Mesenchymal stem cell (in vitro differentiated cells and primary cell): Measurements from ENCODE around the gene MVB12B.

ENCODE experiments used
- DNase-seq: peaks from one replicate; pipeline ENCODE4 v3.0.0-alpha.2; 2013
- H2AFZ ChIP-seq: one replicate; pipeline ENCODE4 v1.6.1; 2013; ENCODE audit warnings: low read depth, mild to moderate bottlenecking, control low read depth, inconsistent platforms, low read length, moderate library complexity
- H2AK5ac ChIP-seq: 2 replicates; pipeline ENCODE4 v1.6.1; 2013; ENCODE audit warnings: low read length, moderate library complexity, mild to moderate bottlenecking, inconsistent platforms; ENCODE audit not compliant: severe bottlenecking
- H2BK120ac ChIP-seq: one replicate; pipeline ENCODE4 v1.6.1; 2013; ENCODE audit warnings: low read depth, mild to moderate bottlenecking, inconsistent platforms, low read length, moderate library complexity
- H2BK12ac ChIP-seq, 2 experiments: one replicate each; pipeline ENCODE4 v1.6.1; 2013; ENCODE audit warnings: inconsistent platforms in 2 of 2, low read length in 2 of 2, mild to moderate bottlenecking in 2 of 2, moderate library complexity in 2 of 2, control low read depth in 1 of 2
- H2BK15ac ChIP-seq: one replicate; pipeline ENCODE4 v1.6.1; 2013; ENCODE audit warnings: mild to moderate bottlenecking, low read depth, inconsistent platforms; ENCODE audit not compliant: poor library complexity, severe bottlenecking
- H2BK5ac ChIP-seq: 2 replicates; pipeline ENCODE4 v1.6.1; 2013; ENCODE audit warnings: low read depth, mild to moderate bottlenecking, low read length, control low read depth, inconsistent platforms; ENCODE audit not compliant: poor library complexity, severe bottlenecking
- H3K14ac ChIP-seq, 2 experiments: one replicate each; pipeline ENCODE4 v1.6.1; 2013; ENCODE audit warnings: inconsistent platforms in 2 of 2, low read length in 2 of 2, control low read depth in 1 of 2, mild to moderate bottlenecking in 1 of 2, moderate library complexity in 1 of 2
- H3K18ac ChIP-seq, 2 experiments: one replicate each; pipeline ENCODE4 v1.6.1; 2013; ENCODE audit warnings: inconsistent platforms in 2 of 2, low read length in 2 of 2, control low read depth in 1 of 2, low read depth in 1 of 2, mild to moderate bottlenecking in 1 of 2
- H3K23ac ChIP-seq, 2 experiments: one replicate each; pipeline ENCODE4 v1.6.1; 2013; ENCODE audit warnings: inconsistent platforms in 2 of 2, low read length in 2 of 2, mild to moderate bottlenecking in 2 of 2, moderate library complexity in 2 of 2, control low read depth in 1 of 2
- H3K27ac ChIP-seq: 2 replicates; pipeline ENCODE4 v1.5.1; 2013; ENCODE audit warnings: mild to moderate bottlenecking, moderate library complexity, low read length, control low read depth, inconsistent platforms; ENCODE audit not compliant: poor library complexity, severe bottlenecking
- H3K27me3 ChIP-seq, 2 experiments: 2 replicates each; pipeline versions ENCODE4 v1.6.1 to v1.7.0; 2013; ENCODE audit warnings: low read length in 2 of 2, mild to moderate bottlenecking in 2 of 2, moderate library complexity in 2 of 2, control low read depth in 1 of 2, inconsistent platforms in 1 of 2; ENCODE audit not compliant: control insufficient read depth in 1 of 2, insufficient read depth in 1 of 2
- H3K36me3 ChIP-seq, 2 experiments: 2 replicates each; pipeline versions ENCODE4 v1.6.1 to v1.7.0; 2013; ENCODE audit warnings: low read length in 2 of 2, control low read depth in 1 of 2, inconsistent platforms in 1 of 2, low read depth in 1 of 2, mild to moderate bottlenecking in 1 of 2; ENCODE audit not compliant: insufficient read depth in 2 of 2, control insufficient read depth in 1 of 2
- H3K4ac ChIP-seq, 2 experiments: one replicate each; pipeline ENCODE4 v1.6.1; 2013; ENCODE audit warnings: inconsistent platforms in 2 of 2, low read length in 2 of 2, mild to moderate bottlenecking in 2 of 2, moderate library complexity in 2 of 2, control low read depth in 1 of 2, low read depth in 1 of 2
- H3K4me1 ChIP-seq: 2 replicates; pipeline ENCODE4 v1.6.1; 2013; ENCODE audit warnings: low read depth, low read length, control low read depth; ENCODE audit not compliant: control insufficient read depth, insufficient read depth
- H3K4me2 ChIP-seq: 2 replicates; pipeline ENCODE4 v1.6.1; 2013; ENCODE audit warnings: low read length, mild to moderate bottlenecking, inconsistent platforms; ENCODE audit not compliant: poor library complexity, severe bottlenecking
- H3K4me3 ChIP-seq, 2 experiments: 2 replicates each; pipeline versions ENCODE4 v1.5.1 to v1.7.0; 2013; ENCODE audit warnings: low read length in 2 of 2, mild to moderate bottlenecking in 2 of 2, control low read depth in 1 of 2, low read depth in 1 of 2; ENCODE audit not compliant: insufficient read depth in 1 of 2
- H3K79me1 ChIP-seq: replicated peaks from 2 replicates; pipeline ENCODE4 v1.6.1; 2013; ENCODE audit warnings: mild to moderate bottlenecking, control low read depth, low read length, inconsistent platforms; ENCODE audit not compliant: poor library complexity, severe bottlenecking
- H3K9ac ChIP-seq: 2 replicates; pipeline ENCODE4 v1.7.0; 2013; ENCODE audit warnings: mild to moderate bottlenecking, low read length, moderate library complexity
- H3K9me3 ChIP-seq: 2 replicates; pipeline ENCODE4 v1.7.0; 2013; ENCODE audit warnings: mild to moderate bottlenecking, low read length; ENCODE audit not compliant: control insufficient read depth
- H4K8ac ChIP-seq: one replicate; pipeline ENCODE4 v1.6.1; 2013; ENCODE audit warnings: inconsistent platforms, mild to moderate bottlenecking, low read length, moderate library complexity
- H4K91ac ChIP-seq: one replicate; pipeline ENCODE4 v1.6.1; 2013; ENCODE audit warnings: mild to moderate bottlenecking, low read length, inconsistent platforms
- WGBS: methylation state at CpG from one replicate; pipeline ENCODE4 v1.1.7; 2013; ENCODE audit warnings: mixed read lengths; 5-methylcytosine and 5-hydroxymethylcytosine counted together

The MVB12B gene

GRCh38 chr9:126430124-126430523 lies 103.5 kb downstream of the MVB12B start:
- DNase-seq, result no peak
- H2BK120ac ChIP-seq, result no peak overlapping the region
- no peak overlapping the region for H2BK12ac ChIP-seq
- no peak overlapping the region for H3K4ac ChIP-seq
- no peak overlapping the region for H2AFZ ChIP-seq
- no peak overlapping the region for H3K4me2 ChIP-seq
- H3K27me3 ChIP-seq, result no peaks in the 10 kb centered on the region
- no peaks in the 10 kb centered on the region for H3K4me1 ChIP-seq
- H4K91ac ChIP-seq, result no peak overlapping the region
- WGBS, result 66% methylated on average over 5 of the region's 6 CpGs
- no peak overlapping the region for H2BK5ac ChIP-seq
- no peak overlapping the region for H3K9ac ChIP-seq
- H3K27ac ChIP-seq, result no peak overlapping the region
- no peak overlapping the region for H2BK15ac ChIP-seq
- H3K14ac ChIP-seq, result no peak overlapping the region
- H3K9me3 ChIP-seq, result no peaks in the 10 kb centered on the region
- H3K36me3 ChIP-seq, result peaks cover 0 to 10% of the 10 kb centered on the region in 2 experiments
- H3K4me3 ChIP-seq, result no peak overlapping the region
- H3K18ac ChIP-seq, result no peak overlapping the region
- H3K79me1 ChIP-seq, result no peaks in the 10 kb centered on the region
- H4K8ac ChIP-seq, result no peak overlapping the region
- H3K23ac ChIP-seq, result no peak overlapping the region
- H2AK5ac ChIP-seq, result no peak overlapping the region

GRCh38 chr9:126431077-126431742 lies 104.6 kb downstream of the MVB12B start:
- Histone ChIP-seq H2AFZ (no peak overlapping the region), H4K91ac (no peak overlapping the region), H4K8ac (no peak overlapping the region), H3K9me3 (no peaks in the 10 kb centered on the region), H2BK5ac (no peak overlapping the region), H3K27me3 (no peaks in the 10 kb centered on the region), H3K4ac (no peak overlapping the region), H2BK15ac (no peak overlapping the region), H3K14ac (no peak overlapping the region), H3K4me2 (no peak overlapping the region), H3K4me1 (no peaks in the 10 kb centered on the region), H3K4me3 (no peak overlapping the region), H3K23ac (no peak overlapping the region), H3K27ac (no peak overlapping the region), H3K36me3 (peaks cover 0 to 10% of the 10 kb centered on the region in 2 experiments), H3K79me1 (no peaks in the 10 kb centered on the region), H3K9ac (no peak overlapping the region), H2BK12ac (no peak overlapping the region), H2BK120ac (no peak overlapping the region), H3K18ac (no peak overlapping the region), H2AK5ac (no peak overlapping the region)
- no peak for DNase-seq
- 92% methylated on average over 8 of the region's 11 CpGs for WGBS

- Histone ChIP-seq H3K18ac (no peak overlapping the region), H3K4ac (no peak overlapping the region), H4K91ac (no peak overlapping the region), H4K8ac (no peak overlapping the region), H2BK12ac (no peak overlapping the region), H3K4me1 (peaks cover 3% of the 10 kb centered on the region), H3K4me2 (no peak overlapping the region), H3K27ac (no peak overlapping the region), H2BK120ac (no peak overlapping the region), H3K9ac (no peak overlapping the region), H3K4me3 (no peak overlapping the region), H2AK5ac (no peak overlapping the region), H2BK5ac (no peak overlapping the region), H3K9me3 (no peaks in the 10 kb centered on the region), H3K23ac (no peak overlapping the region), H2AFZ (no peak overlapping the region), H3K14ac (no peak overlapping the region), H2BK15ac (no peak overlapping the region), H3K27me3 (no peaks in the 10 kb centered on the region), H3K79me1 (no peaks in the 10 kb centered on the region), H3K36me3 (peaks cover 0 to 10% of the 10 kb centered on the region in 2 experiments)
- DNase-seq, result no peak
- 92% methylated on average over 7 of the region's 7 CpGs for WGBS
These were observed 106.0 kb downstream of the MVB12B start for GRCh38 chr9:126432659-126433058.

GRCh38 chr9:126435105-126435504 lies 108.5 kb downstream of the MVB12B start:
- no peak overlapping the region for H2AFZ ChIP-seq
- H3K23ac ChIP-seq, result no peak overlapping the region
- no peak overlapping the region for H2BK5ac ChIP-seq
- H3K14ac ChIP-seq, result no peak overlapping the region
- H3K4ac ChIP-seq, result no peak overlapping the region
- H2BK12ac ChIP-seq, result no peak overlapping the region
- no peak overlapping the region for H3K4me3 ChIP-seq
- H3K9me3 ChIP-seq, result no peaks in the 10 kb centered on the region
- DNase-seq, result no peak
- no peak overlapping the region for H3K18ac ChIP-seq
- no peak overlapping the region for H2BK120ac ChIP-seq
- H3K79me1 ChIP-seq, result no peaks in the 10 kb centered on the region
- H3K36me3 ChIP-seq, result peaks cover 0 to 5% of the 10 kb centered on the region in 2 experiments
- no peak overlapping the region for H3K27ac ChIP-seq
- no peak overlapping the region for H2AK5ac ChIP-seq
- H3K27me3 ChIP-seq, result no peaks in the 10 kb centered on the region
- H3K4me2 ChIP-seq, result no peak overlapping the region
- WGBS, result 88% methylated on average over 2 of the region's 2 CpGs
- no peak overlapping the region for H4K8ac ChIP-seq
- no peak overlapping the region for H3K9ac ChIP-seq
- peaks cover 6% of the 10 kb centered on the region for H3K4me1 ChIP-seq
- no peak overlapping the region for H4K91ac ChIP-seq
- H2BK15ac ChIP-seq, result no peak overlapping the region
